H1 (cell line): ENCODE results near the gene ATP1B3. TPM values are rescaled to one million over a fixed set of nuclear protein-coding genes. Genes with fewer than 3 reads are reported as not detected.

Source experiments
- ASH2L ChIP-seq: fragments of 200-600, 300-600 bp; sonication (generic); IDR thresholded peaks from one replicate; pipeline ENCODE4 v1.7.1; 2017; ENCODE audit warnings: low read length
- CHD2 ChIP-seq: IDR thresholded peaks from 2 replicates; pipeline ENCODE4 v1.6.1; 2012; ENCODE audit warnings: low read length, improper control_type of control experiment
- FOSL1 ChIP-seq: IDR thresholded peaks from 2 replicates; pipeline ENCODE4 v1.6.1; 2011; ENCODE audit warnings: mild to moderate bottlenecking, low read depth, low read length, moderate library complexity; ENCODE audit not compliant: insufficient read depth
- GTF2F1 ChIP-seq: IDR thresholded peaks from 2 replicates; pipeline ENCODE4 v1.6.1; 2012; ENCODE audit warnings: low read depth, low read length, improper control_type of control experiment, borderline replicate concordance
- KDM4A ChIP-seq: IDR thresholded peaks from one replicate; pipeline ENCODE4 v1.7.1; 2012; ENCODE audit warnings: low read depth, mild to moderate bottlenecking, moderate library complexity, low read length, inconsistent platforms; ENCODE audit not compliant: severe bottlenecking
- SP1 ChIP-seq: IDR thresholded peaks from 2 replicates; pipeline ENCODE4 v1.6.1; 2011; ENCODE audit warnings: low read depth, low read length
- TAF1 ChIP-seq: IDR thresholded peaks from 2 replicates; pipeline ENCODE4 v1.6.1; 2011; ENCODE audit warnings: mild to moderate bottlenecking, low read depth, low read length
- TBP ChIP-seq: IDR thresholded peaks from 2 replicates; pipeline ENCODE4 v1.6.1; 2011; ENCODE audit warnings: low read depth, low read length, improper control_type of control experiment
- polyA plus RNA-seq, 7 experiments: library from polyadenylated mRNA; depleted of rRNA in 3 of 7; stranded (reverse) in 5 of 7; unstranded in 2 of 7; fragments of >200 nt in 5 of 7; fragments of 200-250 nt in 2 of 7; gene quantifications; 1 replicate in 5 of 7; 2 replicates in 1 of 7; 4 replicates in 1 of 7; pipeline versions ENCODE4 v1.2.1 to v1.2.3, GENCODE V29; 2011 to 2013; ENCODE audit warnings: missing spikeins in 2 of 7, mixed read lengths in 2 of 7
- total RNA-seq: library from RNA; stranded (reverse); fragmentation: NEBNext Ultra II Directional; extraction: Animal tissue kit (Norgen Biotek cat#: 25700); gene quantifications from 2 replicates; pipeline ENCODE4 v1.2.1, GENCODE V29; 2021
- TF ChIP-seq, protein P1 (sequence below): fragments of 300-600 bp; sonication (generic); IDR thresholded peaks from 2 replicates; pipeline ENCODE4 v1.7.1; 2012; ENCODE audit warnings: low read length, moderate library complexity, mild to moderate bottlenecking, inconsistent platforms; ENCODE audit not compliant: insufficient replicate concordance

ATP1B3 gene
- total and polyA plus RNA-seq, 2 of the 8 experiments (the other 6 are each of a cell fraction or from before 2014, with no cell fraction given) = 233 to 342 TPM

GRCh38 chr3:141875893-141876380, 506 bp upstream of the ATP1B3 start (continued):
- TF ChIP-seq, protein P1, sequence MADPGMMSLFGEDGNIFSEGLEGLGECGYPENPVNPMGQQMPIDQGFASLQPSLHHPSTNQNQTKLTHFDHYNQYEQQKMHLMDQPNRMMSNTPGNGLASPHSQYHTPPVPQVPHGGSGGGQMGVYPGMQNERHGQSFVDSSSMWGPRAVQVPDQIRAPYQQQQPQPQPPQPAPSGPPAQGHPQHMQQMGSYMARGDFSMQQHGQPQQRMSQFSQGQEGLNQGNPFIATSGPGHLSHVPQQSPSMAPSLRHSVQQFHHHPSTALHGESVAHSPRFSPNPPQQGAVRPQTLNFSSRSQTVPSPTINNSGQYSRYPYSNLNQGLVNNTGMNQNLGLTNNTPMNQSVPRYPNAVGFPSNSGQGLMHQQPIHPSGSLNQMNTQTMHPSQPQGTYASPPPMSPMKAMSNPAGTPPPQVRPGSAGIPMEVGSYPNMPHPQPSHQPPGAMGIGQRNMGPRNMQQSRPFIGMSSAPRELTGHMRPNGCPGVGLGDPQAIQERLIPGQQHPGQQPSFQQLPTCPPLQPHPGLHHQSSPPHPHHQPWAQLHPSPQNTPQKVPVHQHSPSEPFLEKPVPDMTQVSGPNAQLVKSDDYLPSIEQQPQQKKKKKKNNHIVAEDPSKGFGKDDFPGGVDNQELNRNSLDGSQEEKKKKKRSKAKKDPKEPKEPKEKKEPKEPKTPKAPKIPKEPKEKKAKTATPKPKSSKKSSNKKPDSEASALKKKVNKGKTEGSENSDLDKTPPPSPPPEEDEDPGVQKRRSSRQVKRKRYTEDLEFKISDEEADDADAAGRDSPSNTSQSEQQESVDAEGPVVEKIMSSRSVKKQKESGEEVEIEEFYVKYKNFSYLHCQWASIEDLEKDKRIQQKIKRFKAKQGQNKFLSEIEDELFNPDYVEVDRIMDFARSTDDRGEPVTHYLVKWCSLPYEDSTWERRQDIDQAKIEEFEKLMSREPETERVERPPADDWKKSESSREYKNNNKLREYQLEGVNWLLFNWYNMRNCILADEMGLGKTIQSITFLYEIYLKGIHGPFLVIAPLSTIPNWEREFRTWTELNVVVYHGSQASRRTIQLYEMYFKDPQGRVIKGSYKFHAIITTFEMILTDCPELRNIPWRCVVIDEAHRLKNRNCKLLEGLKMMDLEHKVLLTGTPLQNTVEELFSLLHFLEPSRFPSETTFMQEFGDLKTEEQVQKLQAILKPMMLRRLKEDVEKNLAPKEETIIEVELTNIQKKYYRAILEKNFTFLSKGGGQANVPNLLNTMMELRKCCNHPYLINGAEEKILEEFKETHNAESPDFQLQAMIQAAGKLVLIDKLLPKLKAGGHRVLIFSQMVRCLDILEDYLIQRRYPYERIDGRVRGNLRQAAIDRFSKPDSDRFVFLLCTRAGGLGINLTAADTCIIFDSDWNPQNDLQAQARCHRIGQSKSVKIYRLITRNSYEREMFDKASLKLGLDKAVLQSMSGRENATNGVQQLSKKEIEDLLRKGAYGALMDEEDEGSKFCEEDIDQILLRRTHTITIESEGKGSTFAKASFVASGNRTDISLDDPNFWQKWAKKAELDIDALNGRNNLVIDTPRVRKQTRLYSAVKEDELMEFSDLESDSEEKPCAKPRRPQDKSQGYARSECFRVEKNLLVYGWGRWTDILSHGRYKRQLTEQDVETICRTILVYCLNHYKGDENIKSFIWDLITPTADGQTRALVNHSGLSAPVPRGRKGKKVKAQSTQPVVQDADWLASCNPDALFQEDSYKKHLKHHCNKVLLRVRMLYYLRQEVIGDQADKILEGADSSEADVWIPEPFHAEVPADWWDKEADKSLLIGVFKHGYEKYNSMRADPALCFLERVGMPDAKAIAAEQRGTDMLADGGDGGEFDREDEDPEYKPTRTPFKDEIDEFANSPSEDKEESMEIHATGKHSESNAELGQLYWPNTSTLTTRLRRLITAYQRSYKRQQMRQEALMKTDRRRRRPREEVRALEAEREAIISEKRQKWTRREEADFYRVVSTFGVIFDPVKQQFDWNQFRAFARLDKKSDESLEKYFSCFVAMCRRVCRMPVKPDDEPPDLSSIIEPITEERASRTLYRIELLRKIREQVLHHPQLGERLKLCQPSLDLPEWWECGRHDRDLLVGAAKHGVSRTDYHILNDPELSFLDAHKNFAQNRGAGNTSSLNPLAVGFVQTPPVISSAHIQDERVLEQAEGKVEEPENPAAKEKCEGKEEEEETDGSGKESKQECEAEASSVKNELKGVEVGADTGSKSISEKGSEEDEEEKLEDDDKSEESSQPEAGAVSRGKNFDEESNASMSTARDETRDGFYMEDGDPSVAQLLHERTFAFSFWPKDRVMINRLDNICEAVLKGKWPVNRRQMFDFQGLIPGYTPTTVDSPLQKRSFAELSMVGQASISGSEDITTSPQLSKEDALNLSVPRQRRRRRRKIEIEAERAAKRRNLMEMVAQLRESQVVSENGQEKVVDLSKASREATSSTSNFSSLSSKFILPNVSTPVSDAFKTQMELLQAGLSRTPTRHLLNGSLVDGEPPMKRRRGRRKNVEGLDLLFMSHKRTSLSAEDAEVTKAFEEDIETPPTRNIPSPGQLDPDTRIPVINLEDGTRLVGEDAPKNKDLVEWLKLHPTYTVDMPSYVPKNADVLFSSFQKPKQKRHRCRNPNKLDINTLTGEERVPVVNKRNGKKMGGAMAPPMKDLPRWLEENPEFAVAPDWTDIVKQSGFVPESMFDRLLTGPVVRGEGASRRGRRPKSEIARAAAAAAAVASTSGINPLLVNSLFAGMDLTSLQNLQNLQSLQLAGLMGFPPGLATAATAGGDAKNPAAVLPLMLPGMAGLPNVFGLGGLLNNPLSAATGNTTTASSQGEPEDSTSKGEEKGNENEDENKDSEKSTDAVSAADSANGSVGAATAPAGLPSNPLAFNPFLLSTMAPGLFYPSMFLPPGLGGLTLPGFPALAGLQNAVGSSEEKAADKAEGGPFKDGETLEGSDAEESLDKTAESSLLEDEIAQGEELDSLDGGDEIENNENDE = no peak
- TF ChIP-seq TAF1 (peak; percentile 56; the same call in 1 of the 2 replicates), TBP (no peak), GTF2F1 (no peak), CHD2 (no peak), KDM4A (peak; percentile 71), ASH2L (no peak), FOSL1 (no peak), SP1 (no peak)
